HG02870 (cell line): ENCODE data around the gene ARHGEF3.
"Not testable (repeated sequence)": the region's sequence is repeated elsewhere in the genome, so short reads cannot be mapped to it uniquely, and the experiment has no call there.

ENCODE experiments used
- ATAC-seq: cut with Tn5 transposase; IDR thresholded peaks from one replicate; pipeline ENCODE4 v1.9.1; 2021; ENCODE audit warnings: mild to moderate bottlenecking, moderate library complexity; ENCODE audit not compliant: unreplicated experiment

Gene ARHGEF3

GRCh38 chr3:56748663-56749231 lies 53.0 kb downstream of the ARHGEF3 start:
- ATAC-seq, result no peak

DNA sequence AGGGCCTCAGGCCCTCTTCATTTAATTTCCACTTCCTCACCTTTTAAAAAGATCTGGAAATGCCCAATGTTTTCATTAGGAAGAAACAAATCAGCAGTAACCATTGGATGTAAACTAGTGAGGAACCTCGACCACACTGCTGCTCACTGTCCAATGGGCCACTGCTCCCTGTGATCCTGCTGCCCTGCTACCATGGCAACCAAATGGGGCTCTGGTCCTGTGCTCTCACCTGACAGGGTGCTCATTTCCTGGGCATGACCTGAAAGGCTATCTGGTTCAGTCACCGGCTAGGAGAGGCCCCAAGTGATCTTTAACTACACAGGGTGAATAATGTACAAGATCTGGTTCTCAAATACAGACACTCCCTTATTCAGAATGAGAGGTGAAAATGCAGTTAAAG lies 54.6 kb downstream of the ARHGEF3 start:
- ATAC-seq, result no peak

DNA sequence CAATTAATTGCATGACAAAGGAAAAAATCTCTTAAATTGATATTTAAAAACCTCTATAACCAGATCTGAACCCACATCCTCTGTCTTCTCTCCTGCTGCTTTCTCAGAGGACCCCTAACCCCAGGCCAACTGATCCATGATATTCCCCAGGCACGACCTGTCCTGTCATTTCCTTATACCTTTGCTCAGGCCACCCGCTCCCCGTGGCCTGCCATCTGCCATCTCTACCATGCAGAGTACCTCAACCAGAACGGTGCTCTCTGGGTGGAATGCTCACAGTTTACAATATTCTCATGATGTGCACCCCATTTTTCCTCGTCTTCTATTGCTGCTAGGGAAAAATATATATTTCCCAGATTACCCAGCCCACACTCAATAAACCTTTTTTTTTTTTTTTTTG lies 57.7 kb downstream of the ARHGEF3 start:
- no peak for ATAC-seq

DNA sequence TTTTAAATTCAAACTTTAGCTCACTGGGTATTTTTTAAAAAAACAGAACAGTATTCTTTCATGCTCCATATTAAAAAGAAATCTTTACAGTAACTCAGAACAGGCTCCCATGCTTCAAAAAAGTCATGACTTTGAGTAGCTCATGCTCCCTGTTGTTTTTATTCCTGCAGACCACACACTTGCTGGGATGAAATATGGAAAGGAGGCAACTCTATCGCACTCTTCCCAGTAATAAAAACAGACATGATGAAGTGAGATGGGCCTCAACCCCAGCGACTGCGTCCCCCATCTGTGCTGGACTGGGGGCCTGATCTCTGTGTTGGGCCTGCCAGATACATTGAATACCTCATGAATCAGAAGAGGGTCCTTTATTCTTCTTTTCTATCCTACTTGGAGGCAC lies 58.9 kb downstream of the ARHGEF3 start:
- no peak for ATAC-seq

- no peak for ATAC-seq
Measured at GRCh38 chr3:56739036-56739435, 62.7 kb downstream of the ARHGEF3 start.

GRCh38 chr3:56737006-56737405 lies 64.7 kb downstream of the ARHGEF3 start:
- no peak for ATAC-seq

GRCh38 chr3:56732109-56732508 lies 69.6 kb downstream of the ARHGEF3 start:
- ATAC-seq, result no peak

- peak; percentile 99 for ATAC-seq
Measured at GRCh38 chr3:56725175-56725574, 76.6 kb downstream of the ARHGEF3 start.

DNA sequence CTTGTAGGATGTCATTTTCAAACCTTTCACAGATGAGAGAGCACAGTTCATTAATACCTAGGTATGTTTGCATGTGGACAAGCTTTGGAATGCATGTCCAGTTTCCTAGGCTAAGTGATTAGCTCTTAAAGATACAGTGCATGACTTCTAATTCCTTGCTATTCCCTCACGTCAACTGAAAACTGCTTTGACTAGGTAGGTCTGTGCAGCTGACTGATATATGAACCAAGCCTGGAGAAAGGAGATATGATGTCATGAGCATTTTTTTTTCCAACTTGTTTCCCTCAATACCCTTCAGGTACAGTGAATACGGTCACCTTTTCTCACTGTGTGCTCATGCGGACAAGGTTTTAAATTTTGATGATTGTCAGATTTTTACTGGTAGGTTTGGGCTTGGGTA lies 77.1 kb downstream of the ARHGEF3 start:
- no peak for ATAC-seq

DNA sequence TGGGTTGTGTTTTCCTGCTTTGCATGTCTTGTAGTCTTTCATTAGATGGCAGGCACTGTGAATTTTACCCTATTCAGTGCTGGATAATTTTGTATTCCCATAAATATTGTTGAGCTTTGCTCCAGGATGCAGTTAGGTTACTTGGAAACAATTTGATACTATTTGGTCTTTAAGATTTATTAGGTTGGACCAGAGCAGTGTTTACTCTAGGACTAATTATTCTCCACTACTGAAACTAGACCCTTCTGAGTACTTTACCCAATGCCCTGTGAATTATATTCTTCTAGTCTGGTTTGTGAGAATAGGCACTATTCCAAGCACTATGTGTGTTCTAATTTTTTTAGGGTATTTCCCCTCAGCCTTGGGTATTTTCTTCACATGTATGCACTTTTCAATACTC lies 80.9 kb downstream of the ARHGEF3 start:
- no peak for ATAC-seq

- not testable (repeated sequence) for ATAC-seq
Measured at GRCh38 chr3:56718809-56719208, 82.9 kb downstream of the ARHGEF3 start.

- ATAC-seq, result no peak
Measured at GRCh38 chr3:56711344-56711743, 90.4 kb downstream of the ARHGEF3 start.

GRCh38 chr3:56707412-56707811 lies 94.3 kb downstream of the ARHGEF3 start:
- not testable (repeated sequence) for ATAC-seq

DNA sequence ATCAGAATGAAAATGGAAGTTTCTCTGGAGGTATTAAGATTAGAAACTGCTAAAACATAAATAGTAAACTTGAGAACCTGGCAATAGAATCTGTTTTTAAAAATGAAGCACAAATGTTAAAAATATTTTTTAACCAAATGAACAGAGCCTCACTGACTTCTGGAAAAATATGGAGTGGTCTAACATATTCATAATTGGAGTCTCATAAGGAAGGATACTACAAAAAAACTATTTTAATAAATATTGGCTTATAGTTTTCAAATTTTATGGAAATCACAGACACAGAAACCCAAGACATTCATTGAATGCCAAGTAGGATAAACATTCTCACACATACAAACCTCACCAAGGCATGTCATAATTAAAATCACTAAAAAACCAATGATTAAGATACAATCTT lies 95.1 kb downstream of the ARHGEF3 start:
- no peak for ATAC-seq

DNA sequence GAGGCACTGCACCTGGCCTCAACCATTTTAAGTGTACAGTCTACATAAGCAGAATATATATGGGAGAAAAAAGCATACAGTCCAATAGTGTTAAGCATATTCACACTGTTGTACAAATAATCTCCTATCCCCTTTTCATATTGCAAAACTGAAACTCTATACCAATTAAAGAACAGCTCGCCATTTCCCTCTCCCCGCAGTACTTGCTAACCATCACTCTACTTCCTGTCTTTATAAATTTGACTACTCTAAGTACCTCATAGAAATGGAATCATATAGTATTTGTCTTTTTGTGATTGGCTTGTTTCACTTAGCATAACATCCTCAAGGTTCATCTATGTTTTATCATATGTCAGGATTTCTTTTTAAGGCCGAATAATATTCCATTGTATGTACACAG lies 97.0 kb downstream of the ARHGEF3 start:
- ATAC-seq, result no peak

DNA sequence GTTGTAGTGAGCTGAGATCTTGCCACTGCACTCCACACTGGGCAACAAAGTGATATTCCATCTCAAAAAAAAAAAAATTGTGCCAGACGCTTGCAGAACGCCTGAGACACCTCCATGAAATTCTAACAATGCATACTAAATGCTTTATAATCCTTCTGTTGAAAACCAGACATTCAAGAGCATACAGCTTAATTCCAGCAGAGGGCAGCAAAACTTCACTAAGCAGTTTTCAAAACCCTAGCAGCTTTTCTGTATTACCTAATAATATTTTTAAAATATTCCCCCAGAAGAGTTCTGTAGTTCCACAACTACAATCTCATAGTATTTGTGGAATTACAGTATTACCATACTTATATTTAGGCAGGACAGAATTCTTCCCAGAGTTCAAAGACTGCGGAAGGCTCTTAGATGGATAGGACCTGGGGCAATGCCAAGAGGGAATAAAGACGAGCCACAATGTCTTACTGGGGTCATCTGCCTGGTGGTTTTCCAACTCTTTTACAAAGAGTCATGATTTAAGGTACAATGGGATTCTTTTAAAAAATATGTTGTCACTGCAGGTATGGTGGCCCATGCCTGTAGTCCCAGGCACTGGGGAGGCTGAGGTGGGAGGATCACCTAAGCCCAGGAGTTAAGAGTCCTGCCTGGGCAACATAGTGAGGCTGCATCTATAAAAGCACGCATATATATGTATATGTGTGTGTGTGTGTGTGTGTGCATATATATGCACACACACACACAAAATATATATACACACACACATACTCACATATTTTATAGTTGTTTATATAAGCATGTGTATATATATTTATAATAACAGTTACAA lies 99.0 kb downstream of the ARHGEF3 start:
- ATAC-seq, result no peak

GRCh38 chr3:56700151-56700550 lies 101.6 kb downstream of the ARHGEF3 start:
- no peak for ATAC-seq

- ATAC-seq, result no peak
Measured at GRCh38 chr3:56694867-56695683, 106.7 kb downstream of the ARHGEF3 start.

DNA sequence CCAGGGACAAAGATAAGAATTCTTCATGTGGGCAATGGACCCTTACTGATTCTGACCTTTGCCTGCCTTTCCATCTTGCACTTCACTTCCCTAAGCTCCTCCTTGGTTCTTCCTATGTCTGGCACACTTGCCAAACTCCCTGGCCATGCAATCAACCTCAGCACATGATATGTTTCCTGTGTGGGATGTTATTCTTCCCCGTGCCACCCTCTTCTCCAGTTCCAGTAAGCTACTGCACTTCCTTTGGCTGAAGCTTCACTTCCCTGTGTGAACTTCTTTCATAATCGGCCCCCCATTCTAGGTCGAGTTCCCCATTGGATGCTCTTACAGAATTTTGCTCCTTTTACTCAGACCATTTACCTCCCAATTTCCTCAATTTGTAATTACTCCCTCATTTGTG lies 108.0 kb downstream of the ARHGEF3 start:
- no peak for ATAC-seq

DNA sequence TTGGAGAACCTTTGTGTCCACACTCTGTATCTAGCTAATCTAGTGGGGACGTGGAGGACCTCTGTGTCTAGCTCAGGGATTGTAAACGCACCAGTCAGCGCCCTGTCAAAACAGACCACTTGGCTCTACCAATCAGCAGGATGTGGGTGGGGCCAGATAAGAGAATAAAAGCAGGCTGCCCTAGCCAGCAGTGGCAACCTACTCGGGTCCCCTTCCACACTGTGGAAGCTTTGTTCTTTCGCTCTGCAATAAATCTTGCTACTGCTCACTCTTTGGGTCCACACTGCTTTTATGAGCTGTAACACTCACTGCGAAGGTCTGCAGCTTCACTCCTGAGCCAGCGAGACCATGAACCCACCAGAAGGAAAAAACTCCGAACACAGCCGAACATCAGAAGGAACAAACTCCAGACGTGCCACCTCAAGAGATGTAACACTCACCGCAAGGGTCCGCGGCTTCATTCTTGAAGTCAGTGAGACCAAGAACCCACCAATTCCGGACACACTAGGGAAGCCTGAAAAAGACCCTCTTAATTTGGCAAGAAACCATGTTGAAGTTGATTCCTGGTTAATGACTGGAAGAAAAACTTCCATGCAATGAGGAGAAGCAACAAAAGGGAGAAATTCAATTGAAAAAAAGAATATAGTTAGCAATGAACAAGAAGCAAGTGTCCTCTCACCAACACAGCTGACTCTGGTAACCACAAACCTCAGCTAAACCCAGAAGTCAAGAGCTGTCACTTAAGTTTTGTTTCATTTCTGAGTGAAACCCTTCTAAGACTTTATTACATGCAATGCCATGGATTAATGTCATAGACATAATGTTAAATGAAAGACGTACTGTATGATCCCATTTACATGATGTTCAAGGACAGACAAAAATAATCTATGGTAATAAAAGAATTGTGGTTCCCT lies 109.0 kb downstream of the ARHGEF3 start:
- peak; percentile 53 for ATAC-seq

GRCh38 chr3:56692001-56692365 lies 109.8 kb downstream of the ARHGEF3 start:
- ATAC-seq, result not testable (repeated sequence)
